Osteocyte (in vitro differentiated cells): ENCODE results near the gene FAM199X. TPM values are rescaled to one million over a fixed set of nuclear protein-coding genes. Genes with fewer than 3 reads are reported as not detected.

ENCODE experiments used
- DNase-seq: peaks from one replicate; pipeline ENCODE4 v3.0.0; 2021; ENCODE audit warnings: mixed read lengths; ENCODE audit not compliant: unreplicated experiment; ENCODE audit errors: extremely low spot score
- H3K27ac Mint-ChIP-seq: one replicate; pipeline ENCODE4 v1.8.0; 2021; ENCODE audit warnings: mild to moderate bottlenecking, mixed read lengths; ENCODE audit not compliant: unreplicated experiment
- H3K27me3 Mint-ChIP-seq: one replicate; pipeline ENCODE4 v1.8.0; 2021; ENCODE audit warnings: mixed read lengths; ENCODE audit not compliant: unreplicated experiment
- H3K36me3 Mint-ChIP-seq: one replicate; pipeline ENCODE4 v1.8.0; 2021; ENCODE audit warnings: mixed read lengths; ENCODE audit not compliant: unreplicated experiment
- H3K4me1 Mint-ChIP-seq: one replicate; pipeline ENCODE4 v1.8.0; 2021; ENCODE audit warnings: mixed read lengths; ENCODE audit not compliant: unreplicated experiment
- H3K4me3 Mint-ChIP-seq: one replicate; pipeline ENCODE4 v1.8.0; 2021; ENCODE audit warnings: mild to moderate bottlenecking, moderate library complexity, mixed read lengths; ENCODE audit not compliant: unreplicated experiment
- H3K9me3 Mint-ChIP-seq: one replicate; pipeline ENCODE4 v1.8.0; 2021; ENCODE audit warnings: mixed read lengths; ENCODE audit not compliant: unreplicated experiment
- total RNA-seq: library from RNA; stranded (reverse); gene quantifications from 2 replicates; pipeline ENCODE4 v1.2.1, GENCODE V29; 2021
- TF ChIP-seq, protein P1 (sequence below): fragments of 200-600 bp; sonication (generic); IDR thresholded peaks from 2 replicates; pipeline ENCODE4 v1.5.0; 2021; ENCODE audit warnings: antibody characterized with exemption, mild to moderate bottlenecking, moderate library complexity

FAM199X gene
- total RNA-seq, 1 donor from 2014 or later, result 11.7 TPM

GRCh38 chrX:104183685-104184084, 17.4 kb downstream of the FAM199X start:
- TF ChIP-seq, protein P1, sequence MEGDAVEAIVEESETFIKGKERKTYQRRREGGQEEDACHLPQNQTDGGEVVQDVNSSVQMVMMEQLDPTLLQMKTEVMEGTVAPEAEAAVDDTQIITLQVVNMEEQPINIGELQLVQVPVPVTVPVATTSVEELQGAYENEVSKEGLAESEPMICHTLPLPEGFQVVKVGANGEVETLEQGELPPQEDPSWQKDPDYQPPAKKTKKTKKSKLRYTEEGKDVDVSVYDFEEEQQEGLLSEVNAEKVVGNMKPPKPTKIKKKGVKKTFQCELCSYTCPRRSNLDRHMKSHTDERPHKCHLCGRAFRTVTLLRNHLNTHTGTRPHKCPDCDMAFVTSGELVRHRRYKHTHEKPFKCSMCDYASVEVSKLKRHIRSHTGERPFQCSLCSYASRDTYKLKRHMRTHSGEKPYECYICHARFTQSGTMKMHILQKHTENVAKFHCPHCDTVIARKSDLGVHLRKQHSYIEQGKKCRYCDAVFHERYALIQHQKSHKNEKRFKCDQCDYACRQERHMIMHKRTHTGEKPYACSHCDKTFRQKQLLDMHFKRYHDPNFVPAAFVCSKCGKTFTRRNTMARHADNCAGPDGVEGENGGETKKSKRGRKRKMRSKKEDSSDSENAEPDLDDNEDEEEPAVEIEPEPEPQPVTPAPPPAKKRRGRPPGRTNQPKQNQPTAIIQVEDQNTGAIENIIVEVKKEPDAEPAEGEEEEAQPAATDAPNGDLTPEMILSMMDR, result no peak
- H3K36me3 Mint-ChIP-seq, result peaks cover 7% of the 10 kb centered on the region
- no peak overlapping the region for H3K27ac Mint-ChIP-seq
- no peak overlapping the region for H3K4me3 Mint-ChIP-seq
- H3K27me3 Mint-ChIP-seq, result no peaks in the 10 kb centered on the region
- no peaks in the 10 kb centered on the region for H3K4me1 Mint-ChIP-seq
- DNase-seq, result no peak
- peaks cover 7% of the 10 kb centered on the region for H3K9me3 Mint-ChIP-seq

GRCh38 chrX:104187931-104188330, 21.7 kb downstream of the FAM199X start:
- no peak overlapping the region for H3K4me3 Mint-ChIP-seq
- no peak overlapping the region for H3K27ac Mint-ChIP-seq
- H3K27me3 Mint-ChIP-seq, result no peaks in the 10 kb centered on the region
- TF ChIP-seq, protein P1, result no peak
- no peaks in the 10 kb centered on the region for H3K4me1 Mint-ChIP-seq
- no peak for DNase-seq
- H3K36me3 Mint-ChIP-seq, result peaks cover 13% of the 10 kb centered on the region
- no peaks in the 10 kb centered on the region for H3K9me3 Mint-ChIP-seq

DNA sequence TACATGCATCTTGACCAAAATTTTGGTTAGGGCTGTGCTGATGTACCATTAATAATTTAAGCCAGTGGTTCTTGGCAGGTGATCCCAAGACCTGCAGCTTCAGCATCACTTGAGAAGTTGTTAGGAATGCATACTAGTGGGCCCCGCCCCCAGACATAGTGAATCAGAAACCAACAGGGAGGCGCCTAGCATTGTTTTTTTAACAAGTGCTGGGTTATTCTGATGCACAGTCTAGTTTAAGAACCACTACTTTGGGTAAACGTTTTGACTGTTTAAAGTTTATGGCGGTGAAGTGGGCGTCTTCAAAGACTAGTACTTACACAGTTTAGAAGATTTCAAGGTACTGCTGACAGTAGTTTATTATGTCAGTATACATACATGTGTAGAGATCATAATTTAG, 23.6 kb downstream of the FAM199X start:
- Mint-ChIP-seq H3K27ac (no peak overlapping the region), H3K4me1 (no peaks in the 10 kb centered on the region), H3K4me3 (no peak overlapping the region), H3K9me3 (no peaks in the 10 kb centered on the region), H3K36me3 (peaks cover 13% of the 10 kb centered on the region), H3K27me3 (no peaks in the 10 kb centered on the region)
- TF ChIP-seq, protein P1, result no peak
- no peak for DNase-seq

DNA sequence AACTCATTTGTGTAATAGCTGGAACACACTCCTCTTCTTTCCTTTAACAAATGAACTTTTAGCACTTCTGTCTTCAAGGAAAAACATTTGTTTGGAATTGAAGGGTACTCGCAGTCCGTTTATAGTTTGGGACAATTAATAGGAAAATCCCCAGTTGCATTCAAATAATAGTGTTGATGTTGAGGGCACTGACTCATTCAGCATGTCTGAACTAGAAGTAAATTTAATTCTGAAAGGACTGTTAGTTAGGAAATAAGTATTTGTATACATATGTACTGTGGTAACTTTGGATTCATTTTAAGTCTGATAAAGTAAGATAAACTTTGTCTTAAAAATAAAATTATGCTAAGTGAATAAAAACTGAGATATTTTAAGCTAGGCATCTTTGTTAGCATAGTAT, 27.2 kb downstream of the FAM199X start:
- Mint-ChIP-seq H3K9me3 (no peaks in the 10 kb centered on the region), H3K36me3 (peaks cover 11% of the 10 kb centered on the region), H3K27me3 (no peaks in the 10 kb centered on the region), H3K4me3 (no peak overlapping the region), H3K27ac (no peak overlapping the region), H3K4me1 (no peaks in the 10 kb centered on the region)
- TF ChIP-seq, protein P1, result no peak
- DNase-seq, result no peak

DNA sequence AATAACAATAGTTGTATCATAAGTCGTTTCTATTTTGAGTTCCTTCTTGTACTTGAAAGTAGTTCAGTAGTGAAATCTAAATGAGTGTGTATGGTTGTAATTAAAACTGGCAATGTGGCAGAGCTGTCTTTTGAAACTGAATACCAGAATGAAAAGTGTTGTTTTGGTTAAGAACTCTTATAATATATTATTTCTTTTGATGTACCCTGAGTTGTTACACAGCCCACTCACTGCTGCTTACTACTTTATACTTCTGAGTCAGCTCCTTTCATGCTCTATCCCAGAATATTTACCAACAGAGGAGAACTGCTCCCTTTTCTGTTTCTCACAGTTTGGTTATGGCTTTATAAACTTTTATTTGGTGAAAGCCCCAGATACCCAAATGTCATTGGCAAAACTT, 28.8 kb downstream of the FAM199X start:
- Mint-ChIP-seq H3K9me3 (no peaks in the 10 kb centered on the region), H3K27ac (no peak overlapping the region), H3K4me1 (no peaks in the 10 kb centered on the region), H3K27me3 (no peaks in the 10 kb centered on the region), H3K4me3 (no peak overlapping the region), H3K36me3 (peaks cover 11% of the 10 kb centered on the region)
- TF ChIP-seq, protein P1, result no peak
- no peak for DNase-seq
